ENCODE results near the gene FAM161A. TPM values are rescaled to one million over a fixed set of nuclear protein-coding genes. Genes with fewer than 3 reads are reported as not detected.

The FAM161A gene
- total and polyA plus RNA-seq, 2 donors (not counting 1 experiment from before 2014, with no cell fraction given), result 0.76 to 6.8 TPM

- Histone ChIP-seq H3K79me2 (ENCODE audit: control insufficient read depth, insufficient read depth, low read length) (no peaks in the 10 kb centered on the region), H3K9me3 (ENCODE audit: control extremely low read depth in 1 of 3, control insufficient read depth in 2 of 3, insufficient read depth in 1 of 3, low read length in 2 of 3) (no peaks in the 10 kb centered on the region), H3K4me2 (replicated peaks; ENCODE audit: low read depth, low read length, poor library complexity, severe bottlenecking) (no peak overlapping the region), H3K27me3 (replicated peaks in 1 of 4; ENCODE audit: control extremely low read depth in 1 of 4, control insufficient read depth in 3 of 4, insufficient read depth in 4 of 4, low read length in 3 of 4) (no peaks in the 10 kb centered on the region), H3K9ac (ENCODE audit: low read length) (no peak overlapping the region), H3K36me3 (replicated peaks in 1 of 2; ENCODE audit: control extremely low read depth in 1 of 2, control insufficient read depth in 1 of 2, extremely low read depth in 1 of 2, insufficient read depth in 2 of 2, low read length in 1 of 2) (no peaks in the 10 kb centered on the region), H3K4me1 (ENCODE audit: control insufficient read depth in 2 of 2, insufficient read depth in 2 of 2, low read length in 2 of 2) (no peaks in the 10 kb centered on the region), H3K4me3 (ENCODE audit: control extremely low read depth in 1 of 5, extremely low read depth in 1 of 5, insufficient read depth in 1 of 5, low read depth in 2 of 5, low read length in 4 of 5) (no peak overlapping the region), H3K27ac (ENCODE audit: low read length in 2 of 2) (no peak overlapping the region), H4K20me1 (ENCODE audit: control insufficient read depth, insufficient read depth, low read length, poor library complexity, severe bottlenecking) (no peaks in the 10 kb centered on the region), H2AFZ (ENCODE audit: insufficient read depth, low read depth, low read length, poor library complexity, severe bottlenecking) (no peak overlapping the region)
- H3K4me3 Mint-ChIP-seq, result no peak overlapping the region
- H3K27ac Mint-ChIP-seq, result no peak overlapping the region
- DNase-seq (no peak), ATAC-seq (ENCODE audit: low read depth) (no peak)
- H3K4me1 Mint-ChIP-seq, result no peaks in the 10 kb centered on the region
- CTCF ChIA-PET, result no interaction called here
- intact Hi-C loops (cut with micrococcal nuclease), result no loop called here
- H3K27me3 Mint-ChIP-seq, result no peaks in the 10 kb centered on the region
- POLR2A ChIA-PET, result interaction anchor here (0.6 kb wide), 1 partner anchor 56 kb away, joined by 3 read pairs; the partner anchor contains the start of gene CCT4
- peaks cover 2% of the 10 kb centered on the region for H3K9me3 Mint-ChIP-seq (ENCODE audit: insufficient read depth)
- 89% methylated on average over 6 of the region's 11 CpGs for WGBS (ENCODE audit: insufficient coverage)
- no peak for TF ChIP-seq EZH2 (IDR thresholded peaks at IDR 0.05; ENCODE audit: borderline replicate concordance, insufficient read depth, low read depth, low read length, poor library complexity, severe bottlenecking)
- TF ChIP-seq CTCF (IDR thresholded peaks at IDR 0.05), result no peak
Measured at GRCh38 chr2:61832183-61832841, 21.5 kb downstream of the FAM161A start.

- H2AFZ ChIP-seq (ENCODE audit: insufficient read depth, low read depth, low read length, poor library complexity, severe bottlenecking), result no peak overlapping the region
- H4K20me1 ChIP-seq (ENCODE audit: control insufficient read depth, insufficient read depth, low read length, poor library complexity, severe bottlenecking), result no peaks in the 10 kb centered on the region
- Mint-ChIP-seq H3K27me3 (no peaks in the 10 kb centered on the region), H3K9me3 (ENCODE audit: insufficient read depth) (no peaks in the 10 kb centered on the region), H3K27ac (no peak overlapping the region), H3K4me1 (no peaks in the 10 kb centered on the region), H3K4me3 (no peak overlapping the region)
- no peak for ATAC-seq (ENCODE audit: low read depth)
- 100% methylated on average over 1 of the region's 2 CpGs for WGBS (ENCODE audit: insufficient coverage)
- H3K36me3 ChIP-seq (replicated peaks in 1 of 2; ENCODE audit: control extremely low read depth in 1 of 2, control insufficient read depth in 1 of 2, extremely low read depth in 1 of 2, insufficient read depth in 2 of 2, low read length in 1 of 2), result no peaks in the 10 kb centered on the region
- CTCF ChIA-PET, result no interaction called here
- no peaks in the 10 kb centered on the region for H3K27me3 ChIP-seq (replicated peaks in 1 of 4; ENCODE audit: control extremely low read depth in 1 of 4, control insufficient read depth in 3 of 4, insufficient read depth in 4 of 4, low read length in 3 of 4)
- H3K9me3 ChIP-seq (ENCODE audit: control extremely low read depth in 1 of 3, control insufficient read depth in 2 of 3, insufficient read depth in 1 of 3, low read length in 2 of 3), result no peaks in the 10 kb centered on the region
- no peak overlapping the region for H3K4me2 ChIP-seq (replicated peaks; ENCODE audit: low read depth, low read length, poor library complexity, severe bottlenecking)
- H3K79me2 ChIP-seq (ENCODE audit: control insufficient read depth, insufficient read depth, low read length), result no peaks in the 10 kb centered on the region
- TF ChIP-seq CTCF (IDR thresholded peaks at IDR 0.05), result no peak
- TF ChIP-seq EZH2 (IDR thresholded peaks at IDR 0.05; ENCODE audit: borderline replicate concordance, insufficient read depth, low read depth, low read length, poor library complexity, severe bottlenecking), result no peak
- H3K4me3 ChIP-seq (ENCODE audit: control extremely low read depth in 1 of 5, extremely low read depth in 1 of 5, insufficient read depth in 1 of 5, low read depth in 2 of 5, low read length in 4 of 5), result no peak overlapping the region
- POLR2A ChIA-PET, result no interaction called here
- H3K9ac ChIP-seq (ENCODE audit: low read length), result no peak overlapping the region
- no peak for DNase-seq
- H3K4me1 ChIP-seq (ENCODE audit: control insufficient read depth in 2 of 2, insufficient read depth in 2 of 2, low read length in 2 of 2), result no peaks in the 10 kb centered on the region
- intact Hi-C loops (cut with micrococcal nuclease), result no loop called here
- no peak overlapping the region for H3K27ac ChIP-seq (ENCODE audit: low read length in 2 of 2)
Measured at GRCh38 chr2:61822255-61822654, 31.6 kb downstream of the FAM161A start.

Measured in B cell (primary cell).